ENCODE results near the gene MAN1C1.

MAN1C1 gene

DNA sequence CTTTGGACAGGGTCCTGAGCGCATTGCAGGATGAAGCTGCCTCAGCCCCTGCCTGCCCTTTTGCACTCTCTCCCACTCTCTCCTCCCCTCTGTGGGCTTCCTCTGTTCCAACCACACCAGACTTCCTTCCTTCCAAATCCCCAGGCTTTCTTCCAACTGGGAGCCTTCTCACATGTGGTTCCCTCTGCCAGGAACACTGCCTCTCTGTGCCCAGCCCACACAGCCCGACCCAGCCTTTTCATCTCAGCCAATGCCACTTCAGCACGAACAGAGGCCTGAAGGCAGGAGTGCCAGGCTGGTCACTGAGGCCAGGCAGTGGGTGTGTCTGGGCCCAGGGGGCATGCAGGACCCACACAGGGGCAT is 189.3 kb downstream of the MAN1C1 start:
- H3K4me1 Mint-ChIP-seq: peaks cover 25% of the 10 kb centered on the region
- H3K27ac Mint-ChIP-seq: no peak overlapping the region
- CTCF ChIA-PET: no interaction called here
- H3K36me3 Mint-ChIP-seq: no peaks in the 10 kb centered on the region
- DNase-seq: no peak
- H3K27me3 Mint-ChIP-seq: peaks cover 14% of the 10 kb centered on the region
- no peak overlapping the region for H3K4me3 Mint-ChIP-seq
- no peaks in the 10 kb centered on the region for H3K9me3 Mint-ChIP-seq

- Mint-ChIP-seq H3K9me3 (no peaks in the 10 kb centered on the region), H3K27ac (no peak overlapping the region), H3K4me3 (no peak overlapping the region), H3K27me3 (peaks cover 11% of the 10 kb centered on the region), H3K36me3 (no peaks in the 10 kb centered on the region), H3K4me1 (peaks cover 26% of the 10 kb centered on the region)
- no peak for DNase-seq
- CTCF ChIA-PET: no interaction called here
These were observed 189.8 kb downstream of the MAN1C1 start for GRCh38 chr1:25806418-25806817.

DNA sequence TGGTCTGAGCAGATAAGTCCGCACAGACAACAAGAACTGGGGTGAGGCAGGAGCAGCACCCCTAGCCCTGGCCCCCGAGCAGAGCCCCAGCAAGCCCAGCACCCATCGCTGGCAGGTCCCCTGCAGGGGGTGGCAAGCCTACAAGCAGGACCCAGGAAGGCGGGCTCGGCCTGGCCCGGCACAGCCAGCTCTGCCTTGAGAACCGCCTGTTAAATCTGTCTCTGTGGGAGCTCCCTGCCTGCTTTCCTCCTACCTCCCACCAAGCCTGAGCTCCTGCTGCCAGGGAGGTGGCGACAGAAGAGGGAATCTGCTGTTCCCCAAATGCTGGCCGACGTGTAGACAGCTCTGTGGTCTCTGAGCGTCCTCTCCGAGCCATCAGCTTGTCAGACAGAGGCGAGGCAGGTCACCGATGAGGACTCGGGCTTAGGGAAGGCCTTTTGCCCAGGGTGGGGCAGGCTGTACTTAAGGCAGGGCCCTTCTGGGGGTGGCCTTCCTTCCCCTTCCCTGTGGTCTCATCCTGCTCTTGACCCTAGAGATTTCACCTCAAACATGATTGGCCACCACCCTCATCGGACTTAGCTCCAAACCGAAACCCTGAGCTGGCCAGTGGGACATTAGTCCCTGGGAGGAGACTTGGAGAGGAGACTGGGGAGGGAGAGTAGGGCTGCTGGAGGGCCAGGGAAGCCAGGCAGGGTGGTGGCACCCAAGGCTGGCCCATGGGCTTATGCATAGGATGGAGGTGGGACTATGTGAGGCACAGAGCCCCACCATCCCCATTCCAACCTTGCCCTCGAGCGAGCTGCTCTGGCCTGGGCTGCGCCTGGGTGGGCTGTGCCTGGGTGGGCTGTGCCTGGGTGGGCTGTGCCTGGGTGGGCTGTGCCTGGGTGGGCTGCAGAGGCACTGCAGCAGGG is 191.1 kb downstream of the MAN1C1 start:
- Mint-ChIP-seq H3K4me3 (no peak overlapping the region), H3K4me1 (peaks cover 16% of the 10 kb centered on the region), H3K36me3 (no peaks in the 10 kb centered on the region), H3K27me3 (peaks cover 5% of the 10 kb centered on the region), H3K27ac (no peak overlapping the region), H3K9me3 (no peaks in the 10 kb centered on the region)
- CTCF ChIA-PET: interaction anchor here (0.7 to 1.5 kb wide), 3 partner anchors 10 to 303 kb away, joined by 3 to 5 read pairs (median 4); no protein-coding TSS in a partner anchor
- no peak for DNase-seq

GRCh38 chr1:25808481-25809244 is 192.1 kb downstream of the MAN1C1 start:
- no peak overlapping the region for H3K4me3 Mint-ChIP-seq
- peaks cover 10% of the 10 kb centered on the region for H3K4me1 Mint-ChIP-seq
- no peak for DNase-seq
- peaks cover 5% of the 10 kb centered on the region for H3K27me3 Mint-ChIP-seq
- H3K27ac Mint-ChIP-seq: peak overlapping the region; percentile 62
- CTCF ChIA-PET: interaction anchor here (1.0 to 2.9 kb wide), 5 partner anchors 11 to 306 kb away, joined by 3 to 14 read pairs (median 5); no protein-coding TSS in a partner anchor
- no peaks in the 10 kb centered on the region for H3K9me3 Mint-ChIP-seq
- H3K36me3 Mint-ChIP-seq: no peaks in the 10 kb centered on the region

- CTCF ChIA-PET: interaction anchor here (1.1 to 2.9 kb wide), 7 partner anchors 12 to 307 kb away, joined by 3 to 14 read pairs (median 4); no protein-coding TSS in a partner anchor
- peaks cover 5% of the 10 kb centered on the region for H3K4me1 Mint-ChIP-seq
- no peaks in the 10 kb centered on the region for H3K9me3 Mint-ChIP-seq
- no peaks in the 10 kb centered on the region for H3K36me3 Mint-ChIP-seq
- no peak for DNase-seq
- no peak overlapping the region for H3K27ac Mint-ChIP-seq
- H3K4me3 Mint-ChIP-seq: no peak overlapping the region
- H3K27me3 Mint-ChIP-seq: peaks cover 5% of the 10 kb centered on the region
These were observed 192.8 kb downstream of the MAN1C1 start for GRCh38 chr1:25809283-25809926.

DNA sequence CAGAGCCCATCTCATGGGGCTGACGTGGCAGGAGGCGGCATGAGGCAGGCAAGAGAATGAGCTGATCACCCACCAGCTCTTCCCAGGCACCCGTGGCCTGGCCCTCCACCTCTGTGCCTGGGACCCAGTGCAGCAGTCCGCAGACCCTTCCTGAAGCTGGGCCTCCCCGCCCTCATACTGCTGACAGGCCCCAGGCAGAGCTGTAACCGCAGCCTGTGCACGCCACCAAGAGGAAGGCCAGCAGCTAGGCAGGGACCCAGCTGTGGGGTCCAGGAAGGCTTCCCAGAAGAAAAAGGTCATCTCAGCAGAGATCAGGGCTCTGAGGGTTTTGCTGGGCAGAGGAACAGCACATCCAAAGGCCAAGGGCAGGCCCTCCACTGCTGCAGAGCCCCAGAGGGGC is 193.3 kb downstream of the MAN1C1 start:
- no peaks in the 10 kb centered on the region for H3K36me3 Mint-ChIP-seq
- H3K27me3 Mint-ChIP-seq: peaks cover 5% of the 10 kb centered on the region
- H3K27ac Mint-ChIP-seq: no peak overlapping the region

DNA sequence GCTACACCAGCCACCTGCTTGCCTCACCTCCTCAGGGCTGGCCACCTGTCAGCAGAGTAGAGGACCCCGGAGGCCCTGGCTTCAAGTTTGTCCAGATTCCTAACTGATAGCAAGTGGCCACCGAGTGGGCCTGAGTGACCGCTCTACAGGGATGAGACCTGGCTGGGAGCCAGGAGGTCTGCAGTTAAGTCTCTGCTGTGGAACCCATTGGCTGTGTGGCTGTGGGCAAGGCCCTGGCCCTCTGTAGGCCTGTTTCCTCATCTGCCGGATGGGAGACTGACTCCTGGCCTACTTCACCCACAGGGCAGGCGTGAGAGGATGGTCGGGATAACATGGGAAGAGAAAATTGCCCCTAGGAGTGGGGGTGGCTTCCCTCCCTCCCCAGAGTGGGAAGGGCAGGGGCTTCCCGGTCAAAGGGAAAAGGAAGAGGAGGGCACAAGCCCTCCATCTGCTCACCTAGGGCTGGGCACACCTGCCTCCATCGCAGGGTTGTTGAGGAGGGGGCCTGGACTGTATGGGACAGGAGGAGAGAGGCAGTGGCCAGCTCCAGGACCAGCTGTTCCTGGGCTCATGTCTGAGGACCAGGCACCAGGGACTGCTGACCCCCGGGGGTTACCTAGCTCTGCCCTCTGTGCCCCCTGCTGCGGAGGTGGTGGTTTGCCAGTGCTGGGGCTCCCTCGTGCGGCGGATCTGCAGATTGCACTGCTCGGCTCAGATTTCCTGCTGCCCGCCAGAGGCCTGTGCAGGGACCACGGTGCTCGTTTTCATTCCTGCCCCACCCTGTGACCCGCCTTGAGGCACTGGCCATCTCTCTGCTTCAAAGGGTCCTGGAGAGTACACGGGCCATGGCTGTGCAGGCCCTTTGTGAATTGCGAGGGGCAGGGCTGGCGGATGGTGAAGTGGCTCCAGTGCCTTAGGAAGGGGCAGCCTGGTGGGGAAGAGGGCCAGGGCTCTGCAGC is 194.0 kb downstream of the MAN1C1 start:
- H3K4me3 Mint-ChIP-seq: no peak overlapping the region
- H3K27me3 Mint-ChIP-seq: peaks cover 4% of the 10 kb centered on the region
- no peak overlapping the region for H3K27ac Mint-ChIP-seq
- peak; percentile 85 for DNase-seq
- peaks cover 5% of the 10 kb centered on the region for H3K4me1 Mint-ChIP-seq
- no peaks in the 10 kb centered on the region for H3K9me3 Mint-ChIP-seq
- no peaks in the 10 kb centered on the region for H3K36me3 Mint-ChIP-seq
- CTCF ChIA-PET: interaction anchor here (0.6 to 2.9 kb wide), 9 partner anchors 9 to 305 kb away, joined by 3 to 14 read pairs (median 4); partner anchors contain the start of gene MTFR1L

More for the DNA sequence above, 193.3 kb downstream of the MAN1C1 start:
- H3K9me3 Mint-ChIP-seq: no peaks in the 10 kb centered on the region
- CTCF ChIA-PET: interaction anchor here (1.1 to 2.9 kb wide), 7 partner anchors 13 to 308 kb away, joined by 3 to 14 read pairs (median 4); no protein-coding TSS in a partner anchor
- H3K4me1 Mint-ChIP-seq: peaks cover 5% of the 10 kb centered on the region
- DNase-seq: no peak
- H3K4me3 Mint-ChIP-seq: no peak overlapping the region

GRCh38 chr1:25811384-25812082 is 194.9 kb downstream of the MAN1C1 start:
- no peak for DNase-seq
- Mint-ChIP-seq H3K4me3 (no peak overlapping the region), H3K27me3 (no peaks in the 10 kb centered on the region), H3K27ac (no peak overlapping the region), H3K9me3 (no peaks in the 10 kb centered on the region), H3K36me3 (no peaks in the 10 kb centered on the region), H3K4me1 (peaks cover 8% of the 10 kb centered on the region)
- CTCF ChIA-PET: interaction anchor here (1.0 to 2.9 kb wide), 7 partner anchors 9 to 307 kb away, joined by 3 to 14 read pairs (median 5); no protein-coding TSS in a partner anchor

GRCh38 chr1:25813071-25813733 is 196.6 kb downstream of the MAN1C1 start:
- Mint-ChIP-seq H3K36me3 (no peaks in the 10 kb centered on the region), H3K9me3 (no peaks in the 10 kb centered on the region), H3K27ac (no peak overlapping the region), H3K4me1 (peaks cover 24% of the 10 kb centered on the region), H3K4me3 (no peak overlapping the region), H3K27me3 (no peaks in the 10 kb centered on the region)
- no peak for DNase-seq
- CTCF ChIA-PET: interaction anchor here (1.1 to 1.6 kb wide), 3 partner anchors 204 to 309 kb away, joined by 3 to 5 read pairs (median 4); no protein-coding TSS in a partner anchor

GRCh38 chr1:25813734-25814471 is 197.3 kb downstream of the MAN1C1 start:
- Mint-ChIP-seq H3K27me3 (no peaks in the 10 kb centered on the region), H3K27ac (no peak overlapping the region), H3K4me1 (peaks cover 31% of the 10 kb centered on the region), H3K36me3 (peaks cover 2% of the 10 kb centered on the region), H3K9me3 (no peaks in the 10 kb centered on the region), H3K4me3 (no peak overlapping the region)
- DNase-seq: no peak
- CTCF ChIA-PET: interaction anchor here (0.9 to 1.1 kb wide), 2 partner anchors 16 to 205 kb away, joined by 3 to 4 read pairs; no protein-coding TSS in a partner anchor

- Mint-ChIP-seq H3K27me3 (no peaks in the 10 kb centered on the region), H3K9me3 (no peaks in the 10 kb centered on the region), H3K4me3 (no peak overlapping the region), H3K36me3 (peaks cover 2% of the 10 kb centered on the region), H3K4me1 (peaks cover 37% of the 10 kb centered on the region), H3K27ac (no peak overlapping the region)
- DNase-seq: no peak
- CTCF ChIA-PET: interaction anchor here (0.9 to 1.1 kb wide), 2 partner anchors 17 to 206 kb away, joined by 3 to 4 read pairs; no protein-coding TSS in a partner anchor
These were observed 198.0 kb downstream of the MAN1C1 start for GRCh38 chr1:25814549-25815087.

All from activated naive CD4-positive, alpha-beta T cell treated with anti-CD3 and anti-CD28 coated beads, Interleukin-2, amount 10 ng/mL, durations not matched to agents 7 days and 5 days (primary cell).